HCT116 (cell line): ENCODE measurements around the gene COX6B2. TPM values are rescaled to one million over a fixed set of nuclear protein-coding genes. Genes with fewer than 3 reads are reported as not detected.

Source experiments
- ATAC-seq: fragments of 200-7000 bp; cut with Tn5 transposase; 2 replicates; pipeline ENCODE4 v1.9.1; 2020; ENCODE audit warnings: mild to moderate bottlenecking, moderate library complexity
- BruUV-seq: library from RNA; stranded (reverse); fragments of 400-500 nt; replicated peaks from 2 replicates; lab custom pipeline; 2021; lab: Mats Ljungman, UMichigan
- CTCF ChIA-PET: fragments of 300-600 bp; sonication (Branson Sonifier 250); formaldehyde crosslinking; loops from one replicate; lab custom pipeline; 2021; ENCODE audit warnings: antibody characterized with exemption; lab: Charles Lee
- POLR2A ChIA-PET: fragments of 300-600, 350-600 bp; sonication (Branson Sonifier 250); formaldehyde crosslinking; loops from one replicate; lab custom pipeline; 2021; ENCODE audit warnings: antibody characterized with exemption; lab: Charles Lee
- RAD21 ChIA-PET, 2 experiments: fragments of 300-600 bp; sonication (Branson Sonifier 250); formaldehyde crosslinking; loops; one replicate each; lab custom pipeline; 2023; ENCODE audit warnings: low total read pairs in 2 of 2; ENCODE audit not compliant: uncharacterized antibody in 2 of 2, unreplicated experiment in 2 of 2, low non-redundant PET in 1 of 2; lab: Charles Lee
- DNase-seq: peaks from one replicate; pipeline ENCODE4 v3.0.0-alpha.2; 2010; ENCODE audit warnings: low read depth, low spot score
- H2AFZ ChIP-seq: fragments of 200-600 bp; shearing (Covaris generic), sonication (generic); 2 replicates; pipeline ENCODE4 v1.6.1; 2017; ENCODE audit warnings: low read depth, mixed run types, mixed read lengths, antibody characterized with exemption, low read length; ENCODE audit not compliant: poor library complexity, severe bottlenecking
- H3K27ac ChIP-seq: 2 replicates; pipeline ENCODE4 v1.5.1; 2012; ENCODE audit warnings: low read depth, low read length
- H3K27me3 ChIP-seq: fragments of 200-600 bp; sonication (generic); 2 replicates; pipeline ENCODE4 v1.6.1; 2016; ENCODE audit warnings: mixed run types, low read length, mixed read lengths; ENCODE audit not compliant: insufficient read depth
- H3K36me3 ChIP-seq, 2 experiments: fragments of 200-500 bp in 1 of 2; fragments of 200-600 bp in 1 of 2; sonication (Bioruptor generic) in 1 of 2; sonication (generic) in 1 of 2; 2 replicates each; pipeline versions ENCODE4 v1.5.1 to v1.6.1; 2014 to 2016; ENCODE audit warnings: low read length in 2 of 2, inconsistent platforms in 1 of 2, mixed read lengths in 1 of 2, mixed run types in 1 of 2; ENCODE audit not compliant: insufficient read depth in 2 of 2, control insufficient read depth in 1 of 2
- H3K4me1 ChIP-seq, 2 experiments: fragments of 200-600 bp in 1 of 2; sonication (generic) in 1 of 2; 2 replicates each; pipeline versions ENCODE4 v1.5.1 to v1.6.1; 2012 to 2017; ENCODE audit warnings: low read length in 2 of 2, inconsistent platforms in 1 of 2, mild to moderate bottlenecking in 1 of 2, mixed read lengths in 1 of 2, mixed run types in 1 of 2, moderate library complexity in 1 of 2; ENCODE audit not compliant: insufficient read depth in 2 of 2, control insufficient read depth in 1 of 2
- H3K4me2 ChIP-seq: fragments of 200-600 bp; sonication (generic); 2 replicates; pipeline ENCODE4 v1.6.1; 2017; ENCODE audit warnings: mixed run types, low read length, mixed read lengths
- H3K4me3 ChIP-seq, 2 experiments: fragments of 200-600 bp in 1 of 2; sonication (generic) in 1 of 2; replicated peaks in 1 of 2; 2 replicates each; pipeline ENCODE4 v1.5.1; 2011 to 2016; ENCODE audit warnings: low read length in 2 of 2, control low read depth in 1 of 2, low read depth in 1 of 2, mild to moderate bottlenecking in 1 of 2, mixed read lengths in 1 of 2, mixed run types in 1 of 2
- H3K79me2 ChIP-seq: fragments of 200-600 bp; sonication (generic); 2 replicates; pipeline ENCODE4 v1.6.1; 2017; ENCODE audit warnings: mild to moderate bottlenecking, mixed run types, low read length, moderate library complexity, mixed read lengths; ENCODE audit not compliant: insufficient read depth
- H3K9ac ChIP-seq: fragments of 200-600 bp; sonication (generic); 2 replicates; pipeline ENCODE4 v1.6.1; 2016; ENCODE audit warnings: low read length, mixed read lengths
- H3K9me2 ChIP-seq: fragments of 200-600 bp; sonication (generic), shearing (Covaris generic); 2 replicates; pipeline ENCODE4 v1.6.1; 2017; ENCODE audit warnings: mixed run types, mild to moderate bottlenecking, moderate library complexity; ENCODE audit not compliant: insufficient read depth
- H3K9me3 ChIP-seq, 2 experiments: fragments of 200-500 bp in 1 of 2; fragments of 200-600 bp in 1 of 2; sonication (Bioruptor generic) in 1 of 2; sonication (generic) in 1 of 2; 2 replicates each; pipeline ENCODE4 v1.6.1; 2014 to 2017; ENCODE audit warnings: low read length in 2 of 2, mixed read lengths in 2 of 2, inconsistent platforms in 1 of 2, low read depth in 1 of 2, mild to moderate bottlenecking in 1 of 2, mixed run types in 1 of 2, moderate library complexity in 1 of 2; ENCODE audit not compliant: control insufficient read depth in 1 of 2, insufficient read depth in 1 of 2
- H4K20me1 ChIP-seq: fragments of 200-600 bp; sonication (generic), shearing (Covaris generic); 2 replicates; pipeline ENCODE4 v1.6.1; 2017; ENCODE audit warnings: mixed run types, mild to moderate bottlenecking, moderate library complexity; ENCODE audit not compliant: insufficient read depth
- CBX3 ChIP-seq: IDR thresholded peaks from 2 replicates; pipeline ENCODE4 v1.6.1; 2012; ENCODE audit warnings: low read depth
- FOSL1 ChIP-seq: IDR thresholded peaks from 2 replicates; pipeline ENCODE4 v1.6.1; 2012; ENCODE audit warnings: low read depth
- POLR2A ChIP-seq: IDR thresholded peaks from 2 replicates; pipeline ENCODE4 v1.7.0; 2011; ENCODE audit warnings: borderline replicate concordance; ENCODE audit not compliant: insufficient read depth, insufficient read length; ENCODE audit errors: extremely low read depth
- POLR2AphosphoS5 ChIP-seq: IDR thresholded peaks from 2 replicates; pipeline ENCODE4 v1.6.1; 2011; ENCODE audit warnings: mild to moderate bottlenecking, low read depth, low read length, moderate library complexity
- RAD21 ChIP-seq: IDR thresholded peaks from 2 replicates; pipeline ENCODE4 v1.6.1; 2012; ENCODE audit warnings: low read depth, mild to moderate bottlenecking
- REST ChIP-seq: IDR thresholded peaks from 2 replicates; pipeline ENCODE4 v1.6.1; 2012; ENCODE audit warnings: low read depth
- SIN3A ChIP-seq: IDR thresholded peaks from 2 replicates; pipeline ENCODE4 v1.6.1; 2012; ENCODE audit warnings: low read depth
- TCF7L2 ChIP-seq: IDR thresholded peaks from 2 replicates; pipeline ENCODE4 v1.7.0; 2011; ENCODE audit warnings: borderline replicate concordance, inconsistent platforms; ENCODE audit not compliant: insufficient read depth, insufficient read length; ENCODE audit errors: extremely low read depth
- ZNF274 ChIP-seq: fragments of 200-500 bp; sonication (Bioruptor generic); IDR thresholded peaks from 2 replicates; pipeline ENCODE4 v1.6.1; 2014; ENCODE audit warnings: mild to moderate bottlenecking, low read depth, low read length, inconsistent platforms
- intact Hi-C: fragments of 100-400 bp; cut with micrococcal nuclease; formaldehyde crosslinking; loops from 2 replicates; pipeline ENCODE4 v1.10.0; 2022
- total RNA-seq: library from RNA; stranded (reverse); gene quantifications from one replicate; pipeline ENCODE4 v1.2.1, GENCODE V29; 2021; ENCODE audit not compliant: unreplicated experiment

Gene COX6B2
- total RNA-seq, 1 experiment from 2014 or later: 2.4 TPM

GRCh38 chr19:55391702-55392615 lies 37.4 kb upstream of the COX6B2 start:
- H3K4me1 ChIP-seq: peaks cover 11 to 48% of the 10 kb centered on the region in 2 experiments
- no TSS peak for BruUV-seq
- CTCF ChIA-PET: interaction anchor here (1.6 kb wide), 1 partner anchor 90 kb away, joined by 3 read pairs; no protein-coding TSS in a partner anchor
- peaks cover 42% of the 10 kb centered on the region; the same call in 1 of the 2 replicates for H4K20me1 ChIP-seq
- no peaks in the 10 kb centered on the region for H3K9me2 ChIP-seq
- H3K4me3 ChIP-seq: no peak overlapping the region
- DNase-seq: no peak
- TF ChIP-seq ZNF274 (no peak), CBX3 (no peak), RAD21 (no peak), POLR2A (no peak), TCF7L2 (no peak), SIN3A (no peak), REST (no peak), FOSL1 (no peak), POLR2AphosphoS5 (0 out of 2 replicates have a peak, but pooled peaks have one; percentile 11)
- TF ChIP-seq, all 23 proteins: peak for 1
- Histone ChIP-seq H2AFZ (no peak overlapping the region), H3K27me3 (no peaks in the 10 kb centered on the region), H3K9ac (no peak overlapping the region), H3K79me2 (peaks cover 27% of the 10 kb centered on the region), H3K27ac (no peak overlapping the region), H3K9me3 (no peaks in the 10 kb centered on the region), H3K4me2 (no peak overlapping the region), H3K36me3 (peaks cover 16 to 32% of the 10 kb centered on the region in 2 experiments)
- intact Hi-C loops: no loop called here
- no peak for ATAC-seq
- ChIA-PET POLR2A (interaction anchor here (0.9 to 1.1 kb wide), 3 partner anchors 9 to 29 kb away, joined by 3 read pairs; partner anchors contain the start of gene UBE2S), RAD21 (no interaction called here)
